K562 (cell line): ENCODE data around the gene ADGRE2. TPM values are rescaled to one million over a fixed set of nuclear protein-coding genes. Genes with fewer than 3 reads are reported as not detected.

Experiments used
- BRD4 ChIP-seq: fragments of 200-600 bp; sonication (generic); IDR thresholded peaks from 2 replicates; pipeline ENCODE4 v1.6.1; 2017; ENCODE audit warnings: inconsistent platforms
- C11orf30 ChIP-seq: fragments of 450-650 bp; IDR thresholded peaks from 2 replicates; pipeline ENCODE4 v1.6.1; 2016; ENCODE audit warnings: low read depth, mild to moderate bottlenecking
- CBX8 ChIP-seq: fragments of 200-600 bp; sonication (generic); IDR thresholded peaks from 2 replicates; pipeline ENCODE4 v1.6.1; 2012; ENCODE audit warnings: borderline replicate concordance, mixed run types, low read depth, mild to moderate bottlenecking, moderate library complexity, mixed read lengths, low read length, control low read depth, inconsistent platforms; ENCODE audit not compliant: poor library complexity, severe bottlenecking; ENCODE audit errors: extremely low read depth
- CHD1 ChIP-seq: fragments of 200-600 bp; sonication (generic); IDR thresholded peaks from one replicate; pipeline ENCODE4 v1.6.1; 2012; ENCODE audit warnings: mild to moderate bottlenecking, moderate library complexity, low read length, inconsistent platforms
- EGR1 ChIP-seq: fragments of 450-650 bp; conservative IDR thresholded peaks from 2 replicates; pipeline ENCODE4 v1.6.1; 2017; ENCODE audit warnings: mild to moderate bottlenecking
- ELF2 ChIP-seq: fragments of 250-450 bp; sonication (Bioruptor Pico); IDR thresholded peaks from 2 replicates; pipeline ENCODE4 v1.5.0; 2021; ENCODE audit warnings: mild to moderate bottlenecking
- ETV1 ChIP-seq: fragments of 450-650 bp; conservative IDR thresholded peaks from 2 replicates; pipeline ENCODE4 v1.6.1; 2016; ENCODE audit warnings: missing genetic modification characterization, control low read depth, low read depth, missing compliant biosample characterization
- HIVEP1 ChIP-seq: fragments of 250-450 bp; sonication (Bioruptor Pico); IDR thresholded peaks from 2 replicates; pipeline ENCODE4 v1.4.0; 2020; ENCODE audit warnings: mild to moderate bottlenecking
- JUN ChIP-seq, 2 experiments: sonication (generic) in 1 of 2; formaldehyde crosslinking in 1 of 2; IDR thresholded peaks; 2 replicates each; pipeline versions ENCODE4 v1.6.1 to v1.8.0; 2012 to 2022; ENCODE audit warnings: borderline replicate concordance in 2 of 2, mild to moderate bottlenecking in 2 of 2, improper control_type of control experiment in 1 of 2, low read depth in 1 of 2, low read length in 1 of 2, missing genetic modification reagents in 1 of 2
- KLF10 ChIP-seq: fragments of 250-450 bp; sonication (Bioruptor Pico); IDR thresholded peaks from 2 replicates; pipeline ENCODE4 v1.6.1; 2021; ENCODE audit warnings: matching md5 sums
- MYBL2 ChIP-seq, 2 experiments: fragments of 450-650 bp in 1 of 2; sonication (generic) in 1 of 2; formaldehyde crosslinking in 1 of 2; IDR thresholded peaks; 2 replicates each; pipeline versions ENCODE4 v1.6.1 to v1.8.1; 2017 to 2022; ENCODE audit warnings: borderline replicate concordance in 1 of 2, inconsistent platforms in 1 of 2, low read depth in 1 of 2, mild to moderate bottlenecking in 1 of 2, missing genetic modification reagents in 1 of 2, moderate library complexity in 1 of 2
- SIN3A ChIP-seq, 2 experiments: fragments of 150-350 bp in 1 of 2; IDR thresholded peaks; 2 replicates each; pipeline ENCODE4 v1.6.1; 2011 to 2016; ENCODE audit warnings: borderline replicate concordance in 2 of 2, low read depth in 2 of 2, low read length in 2 of 2, mild to moderate bottlenecking in 2 of 2, moderate library complexity in 2 of 2; ENCODE audit not compliant: control insufficient read depth in 1 of 2
- SMAD1 ChIP-seq: fragments of 150-350 bp; IDR thresholded peaks from 2 replicates; pipeline ENCODE4 v1.6.1; 2014; ENCODE audit warnings: low read length, low read depth; ENCODE audit not compliant: partially characterized antibody
- SMAD4 ChIP-seq: fragments of 250-450 bp; sonication (Bioruptor Pico); conservative IDR thresholded peaks from 2 replicates; pipeline ENCODE4 v1.8.0; 2021; ENCODE audit warnings: inconsistent platforms, mild to moderate bottlenecking, moderate library complexity
- TBL1XR1 ChIP-seq, 2 experiments: IDR thresholded peaks; 2 replicates each; pipeline ENCODE4 v1.6.1; 2012; ENCODE audit warnings: improper control_type of control experiment in 2 of 2, low read length in 2 of 2, mild to moderate bottlenecking in 1 of 2
- TFAP4 ChIP-seq: sonication (generic); formaldehyde crosslinking; IDR thresholded peaks from 2 replicates; pipeline ENCODE4 v1.8.0; 2022; ENCODE audit warnings: missing genetic modification reagents, mild to moderate bottlenecking, moderate library complexity, borderline replicate concordance
- WHSC1 ChIP-seq: IDR thresholded peaks from one replicate; pipeline ENCODE4 v1.6.1; 2012; ENCODE audit warnings: low read length, control low read depth, inconsistent platforms
- ZBTB43 ChIP-seq: sonication (generic); formaldehyde crosslinking; IDR thresholded peaks from 2 replicates; pipeline ENCODE4 v1.8.0; 2023; ENCODE audit warnings: mild to moderate bottlenecking, missing genetic modification reagents
- ZFP30 ChIP-seq: fragments of 250-450 bp; sonication (Bioruptor Pico); IDR thresholded peaks from 2 replicates; pipeline ENCODE4 v1.8.0; 2022; ENCODE audit warnings: moderate library complexity, mild to moderate bottlenecking, inconsistent platforms, borderline replicate concordance
- ZNF165 ChIP-seq: fragments of 250-450 bp; sonication (Bioruptor Pico); IDR thresholded peaks from 2 replicates; pipeline ENCODE4 v1.4.0; 2020; ENCODE audit warnings: borderline replicate concordance
- ZNF507 ChIP-seq: conservative IDR thresholded peaks from 2 replicates; pipeline ENCODE4 v1.6.1; 2017; ENCODE audit warnings: missing genetic modification characterization, missing compliant biosample characterization
- polyA plus RNA-seq, 8 experiments: library from polyadenylated mRNA; depleted of rRNA in 4 of 8; stranded (reverse) in 5 of 8; unstranded in 3 of 8; fragments of >200 nt; fragmentation: Nextera tagmentation in 2 of 8; fragmentation: Illumina TruSeq in 1 of 8; extraction: Ambion mirVana in 2 of 8; extraction: Trizol in 1 of 8; gene quantifications; 2 replicates each; pipeline versions ENCODE4 v1.2.1 to v1.2.3, GENCODE V29; 2011 to 2014; ENCODE audit warnings: inconsistent platforms in 1 of 8, missing spikeins in 1 of 8
- total RNA-seq, 7 experiments: library from RNA; depleted of rRNA in 6 of 7; stranded (reverse); fragments of >200 nt in 6 of 7; fragmentation: Illumina TruSeq in 2 of 7; extraction: Trizol in 2 of 7; gene quantifications; 2 replicates each; pipeline versions ENCODE4 v1.2.1 to v1.2.3, GENCODE V29; 2011 to 2021; ENCODE audit warnings: low replicate concordance in 1 of 7

ADGRE2 gene
- total and polyA plus RNA-seq, 9 of the 15 experiments (the other 6 are each of a cell fraction or from before 2014, with no cell fraction given), result 4.3 to 17.3 (median 9.8) TPM

GRCh38 chr19:14689598-14690503 lies 88.5 kb downstream of the ADGRE2 start, which contains the start of gene ZNF333 (continued):
- TF ChIP-seq ZBTB43, result no peak
- no peak for TF ChIP-seq BRD4
- peak; percentile 74 for TF ChIP-seq SMAD1
- peak; percentile 61 for TF ChIP-seq EGR1
- no peak for TF ChIP-seq ZNF507 (tag)
- no peak for TF ChIP-seq ZFP30
- TF ChIP-seq CBX8, result no peak
- TF ChIP-seq SIN3A (IDR thresholded peaks at IDR 0.05; ENCODE audit: borderline replicate concordance in 2 of 2, control insufficient read depth in 1 of 2, low read depth in 2 of 2, low read length in 2 of 2), result peak; percentile 35 to 64; a peak in 1 of 4 replicates
- peak; percentile 42 for TF ChIP-seq C11orf30
- TF ChIP-seq ZNF165 (CRISPR knock-in tag), result no peak
- TF ChIP-seq SMAD4 (CRISPR knock-in tag), result peak; percentile 54; the same call in 1 of the 2 replicates
- no peak for TF ChIP-seq KLF10
- peak; percentile 58; the same call in 1 of the 2 replicates for TF ChIP-seq ETV1 (tag)
- TF ChIP-seq WHSC1, result no peak
- TF ChIP-seq MYBL2 (IDR thresholded peaks at IDR 0.05; ENCODE audit: low read depth), result no peak
- TF ChIP-seq MYBL2 (CRISPR knock-in tag; IDR thresholded peaks at IDR 0.05; ENCODE audit: borderline replicate concordance), result no peak
- TF ChIP-seq TBL1XR1 (IDR thresholded peaks at IDR 0.05; ENCODE audit: low read length in 2 of 2), result 0 out of 4 replicates have a peak, but pooled peaks of 1 of the 2 experiments have one; percentile 8
- peak; percentile 94 for TF ChIP-seq ELF2 (CRISPR knock-in tag)
- TF ChIP-seq HIVEP1, result no peak
- peak; percentile 50; the same call in 1 of the 2 replicates for TF ChIP-seq TFAP4
- TF ChIP-seq CHD1, result peak; percentile 56
- TF ChIP-seq JUN (IDR thresholded peaks at IDR 0.05; ENCODE audit: borderline replicate concordance, low read depth, low read length), result peak; percentile 48; the same call in 1 of the 2 replicates
- no peak for TF ChIP-seq JUN (CRISPR knock-in tag; IDR thresholded peaks at IDR 0.05; ENCODE audit: borderline replicate concordance)
